HG03045 (cell line): Measurements from ENCODE around the gene ANKMY1.
A peak's percentile ranks its signal among the peaks of the same experiment; 100 is the strongest.
"Not testable (repeated sequence)": the region's sequence is repeated elsewhere in the genome, so short reads cannot be mapped to it uniquely, and the experiment has no call there.

Source experiments
- ATAC-seq: cut with Tn5 transposase; IDR thresholded peaks from one replicate; pipeline ENCODE4 v1.9.1; 2021; ENCODE audit warnings: mild to moderate bottlenecking, moderate library complexity; ENCODE audit not compliant: unreplicated experiment

The ANKMY1 gene

DNA sequence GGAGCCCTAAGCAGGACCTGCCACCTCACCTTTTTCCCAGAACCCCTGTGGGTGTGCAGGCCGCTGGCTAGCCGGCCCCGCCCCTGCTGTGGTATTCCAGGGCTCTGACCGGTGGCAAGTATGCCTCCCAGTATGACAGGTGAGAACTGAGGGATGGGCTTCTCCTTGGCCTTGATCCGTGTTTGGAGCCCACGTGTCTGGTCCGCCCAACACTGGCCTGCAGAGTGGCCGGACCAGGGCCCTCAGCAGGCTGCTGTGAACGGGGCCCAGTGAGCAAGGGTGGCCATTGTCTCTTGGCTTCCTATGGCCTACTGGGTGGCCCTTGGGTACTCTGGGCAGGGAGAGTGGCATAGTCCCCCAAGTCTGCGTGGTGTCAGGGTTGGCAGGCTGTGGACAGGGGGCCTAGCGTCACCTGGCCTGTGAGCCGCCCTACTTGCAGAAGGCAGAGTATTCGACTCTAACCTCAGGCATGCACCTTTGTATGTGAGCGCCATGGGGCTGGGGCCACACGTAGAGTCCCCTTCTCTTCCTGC lies 12.3 kb upstream of the ANKMY1 start:
- ATAC-seq = no peak

DNA sequence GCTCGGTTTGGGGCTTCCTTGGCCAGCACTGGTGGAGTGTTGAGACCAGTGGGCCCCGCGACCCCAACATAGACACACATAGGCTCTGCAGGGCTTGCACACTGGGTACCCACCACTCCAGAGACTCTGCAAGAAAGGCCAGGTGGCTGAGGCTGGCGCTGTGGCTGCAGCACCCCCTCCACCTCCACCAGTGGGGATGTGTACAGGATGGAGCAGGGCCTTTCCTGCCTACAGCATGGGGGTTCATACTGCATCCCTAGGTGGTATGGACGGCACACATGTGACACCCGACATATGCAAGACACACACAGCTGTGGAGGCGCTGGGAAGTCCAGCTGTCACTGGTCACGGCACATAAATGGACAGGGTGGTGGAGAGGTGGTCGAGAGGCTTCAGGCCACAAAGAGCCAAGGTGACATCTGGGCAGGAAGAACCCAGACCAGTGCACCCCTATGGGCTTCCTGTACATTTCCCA lies 11.8 kb upstream of the ANKMY1 start:
- no peak for ATAC-seq

DNA sequence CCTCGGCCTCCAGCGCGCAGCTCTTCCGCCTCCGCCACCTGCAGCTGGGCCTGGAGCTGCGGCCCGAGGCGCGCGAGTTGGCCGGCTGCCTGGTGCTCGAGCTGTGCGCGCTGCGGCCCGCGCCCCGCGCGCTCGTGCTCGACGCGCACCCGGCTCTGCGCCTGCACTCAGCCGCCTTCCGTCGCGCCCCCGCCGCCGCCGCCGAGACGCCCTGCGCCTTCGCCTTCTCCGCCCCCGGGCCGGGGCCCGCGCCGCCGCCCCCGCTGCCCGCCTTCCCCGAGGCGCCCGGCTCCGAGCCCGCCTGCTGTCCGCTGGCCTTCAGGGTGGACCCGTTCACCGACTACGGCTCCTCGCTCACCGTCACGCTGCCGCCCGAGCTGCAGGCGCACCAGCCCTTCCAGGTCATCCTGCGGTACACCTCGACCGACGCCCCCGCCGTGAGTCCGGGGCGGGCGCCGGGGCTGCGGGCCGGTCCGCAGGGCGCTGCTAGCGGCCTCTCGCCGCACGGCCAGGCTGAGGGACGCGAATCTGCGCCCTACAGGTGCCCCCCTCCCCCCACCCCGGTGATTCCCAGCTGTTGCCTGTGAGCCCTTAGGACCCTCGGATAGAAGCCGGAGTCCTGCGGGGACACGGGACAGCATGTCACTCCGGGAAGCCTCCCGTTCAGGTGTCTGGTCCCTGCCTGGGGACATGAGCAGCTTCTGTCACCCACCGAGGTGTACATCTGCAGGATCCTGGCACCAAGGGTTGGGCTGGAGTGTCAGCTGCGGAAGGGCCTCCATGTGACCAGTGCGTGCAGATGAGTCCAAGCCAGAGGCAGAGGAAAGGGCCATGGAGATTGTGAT lies 11.1 kb upstream of the ANKMY1 start:
- ATAC-seq = peak; percentile 18

DNA sequence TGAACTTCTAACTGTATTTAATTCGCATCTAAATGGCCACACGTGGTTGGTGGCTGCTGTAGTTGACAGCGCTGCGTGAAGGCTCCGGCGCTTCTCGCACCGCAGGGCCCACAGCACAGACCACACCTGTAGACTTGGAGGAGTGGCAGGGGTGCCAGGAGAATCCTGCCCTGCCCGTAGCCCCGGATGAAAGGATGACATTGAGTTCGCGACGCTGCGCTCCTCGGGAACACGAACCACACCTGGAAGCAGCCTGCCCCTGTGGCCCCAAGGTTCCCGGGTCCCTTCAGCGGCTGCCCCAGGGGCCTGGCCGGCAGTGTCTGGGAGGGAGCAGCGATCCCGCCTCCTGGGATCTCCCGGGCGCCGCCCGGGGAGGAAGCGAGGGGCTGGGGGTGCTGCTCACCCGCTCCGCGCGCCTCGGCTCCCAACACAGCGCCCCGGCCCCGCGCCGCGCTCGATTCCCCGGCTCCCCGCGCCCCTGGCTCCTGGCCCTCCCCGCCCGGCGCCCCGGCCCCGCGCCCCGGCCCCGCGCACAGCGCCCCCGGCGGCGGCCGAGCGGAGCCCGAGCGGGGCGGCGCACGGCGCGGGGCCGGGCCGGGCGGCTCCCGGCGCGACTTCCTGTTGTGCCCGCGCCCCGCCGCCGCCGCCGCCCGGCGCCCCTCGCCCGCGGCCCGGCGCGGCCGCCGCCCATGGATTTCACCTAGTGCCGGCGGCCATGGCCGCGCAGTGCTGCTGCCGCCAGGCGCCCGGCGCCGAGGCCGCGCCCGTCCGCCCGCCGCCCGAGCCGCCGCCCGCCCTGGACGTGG lies 10.3 kb upstream of the ANKMY1 start, which contains the start of gene RNPEPL1:
Gene RNPEPL1 (plus strand): TSS at position 613 of the 806 bp plus-strand sequence. CDS start 103 bp downstream, at position 716.
- ATAC-seq = peak; percentile 32

DNA sequence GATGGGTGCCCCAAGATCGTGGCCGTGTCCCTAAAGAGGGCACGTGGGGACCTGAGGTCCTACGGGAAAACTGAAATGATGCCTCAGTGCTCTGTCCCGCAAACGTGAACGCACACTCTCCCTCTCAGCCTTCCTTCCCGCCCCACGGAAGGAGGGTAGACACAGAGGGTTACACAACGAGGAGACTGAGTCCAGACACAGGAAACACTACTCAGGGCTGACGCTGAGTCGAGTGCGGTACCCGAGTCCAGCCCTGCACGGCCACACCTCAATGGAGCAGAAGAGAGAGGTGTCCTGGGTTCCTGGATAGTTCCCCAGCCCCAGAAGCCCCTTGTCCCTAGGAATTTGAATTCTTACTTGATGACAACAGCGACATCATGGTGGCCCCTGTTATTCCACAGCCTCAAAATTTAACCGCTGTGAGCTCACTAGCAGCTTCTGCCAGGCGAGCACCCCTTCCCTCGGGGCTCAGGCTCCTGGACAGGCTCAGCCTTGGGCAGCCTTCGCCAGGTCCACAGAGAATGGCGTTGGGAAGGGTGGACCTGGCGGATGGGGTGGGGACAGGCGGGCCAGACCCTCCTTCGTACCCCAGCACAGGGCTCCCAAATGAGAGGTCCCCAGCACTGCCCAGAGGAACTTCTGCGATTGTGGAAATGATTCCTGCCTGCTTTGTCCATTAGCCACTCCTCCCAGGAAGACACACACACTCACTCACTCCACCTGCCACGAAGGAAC lies 9.5 kb upstream of the ANKMY1 start:
- ATAC-seq = no peak

DNA sequence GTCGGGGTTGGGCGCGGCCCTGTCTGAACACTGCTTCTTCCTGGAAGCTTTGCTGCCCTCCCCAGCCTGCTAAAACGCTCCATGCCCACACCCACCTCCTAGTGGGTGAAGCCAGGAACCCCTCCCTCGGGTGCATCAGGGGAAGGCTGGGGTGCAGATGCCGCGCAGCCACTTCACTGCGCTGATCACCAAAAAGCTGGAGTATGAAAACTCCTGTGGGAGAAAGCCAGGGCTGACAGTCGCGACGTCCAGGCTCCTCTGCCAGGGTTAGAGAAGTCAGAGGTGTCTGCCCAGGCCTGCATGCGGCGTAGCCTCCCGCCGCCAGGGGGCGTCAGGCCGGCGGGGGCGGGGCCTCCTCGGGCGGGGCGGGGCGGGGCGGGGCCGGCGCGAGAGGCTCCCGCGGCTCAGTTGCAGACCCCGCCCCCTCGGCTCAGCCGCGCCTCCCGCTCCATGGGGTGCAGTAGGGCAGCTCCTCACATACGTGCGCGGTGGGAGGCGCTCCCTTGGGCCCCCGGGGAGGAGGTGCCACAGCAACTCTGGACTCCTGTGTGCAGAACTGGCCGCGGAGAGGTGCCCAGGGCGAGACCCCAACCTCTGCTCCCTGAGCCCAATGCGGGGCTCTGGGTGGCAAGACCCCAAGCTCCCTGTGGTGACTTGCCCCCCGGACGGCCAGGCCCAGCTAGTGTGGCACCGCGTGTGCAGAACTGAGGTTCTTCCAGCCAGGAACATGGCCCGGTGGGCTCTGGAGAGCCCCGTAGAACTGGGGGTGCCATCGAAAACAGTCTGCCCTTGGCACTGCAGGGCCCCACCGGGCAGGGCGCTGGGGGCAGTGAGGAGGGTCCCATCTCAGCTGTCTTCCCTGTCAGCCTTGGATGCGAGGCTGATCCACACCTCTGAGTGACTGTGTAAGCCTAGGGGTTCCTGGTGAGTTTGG lies 8.7 kb upstream of the ANKMY1 start:
- ATAC-seq = peak; percentile 47

DNA sequence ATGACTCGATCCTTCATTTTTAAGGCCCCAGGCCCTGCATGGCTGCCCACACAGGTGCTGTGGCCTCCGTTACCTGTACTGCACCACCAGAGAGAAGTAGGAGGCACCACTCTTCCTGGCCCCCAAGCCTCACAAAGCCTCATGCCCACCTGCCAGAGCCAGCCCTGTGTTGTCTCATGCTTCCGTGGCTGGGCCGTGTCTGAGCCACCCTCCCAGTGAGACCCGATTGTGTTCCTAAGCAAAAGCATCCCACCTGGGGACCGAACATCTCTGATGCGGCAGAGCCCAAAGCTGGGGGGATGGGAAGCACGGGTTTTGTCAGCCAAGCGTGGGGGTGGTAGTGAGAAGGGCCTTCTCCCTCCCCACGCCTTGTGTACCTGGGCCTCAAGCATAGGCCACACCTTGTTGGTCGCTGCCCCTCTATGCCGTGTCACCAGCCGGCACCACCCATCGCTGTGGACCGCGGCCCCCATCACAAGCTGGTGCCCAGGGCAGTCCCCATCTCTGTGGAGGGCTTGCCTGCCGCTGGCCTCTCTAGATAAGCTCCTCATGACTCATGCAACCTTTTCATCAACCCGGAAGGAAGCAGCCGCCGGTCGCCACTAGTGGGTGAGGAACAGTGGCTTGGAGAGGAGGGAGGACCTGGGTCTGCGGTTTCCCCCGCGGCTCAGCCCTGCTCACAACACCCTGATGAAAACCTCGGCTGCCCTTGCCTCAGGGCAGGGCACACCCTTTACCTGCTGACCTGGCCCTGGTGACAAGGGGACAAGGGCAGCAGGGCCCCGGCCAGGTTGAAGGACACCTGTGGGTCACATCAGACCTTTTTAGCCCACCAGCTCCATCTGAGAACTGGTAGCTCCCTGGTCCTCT lies 7.8 kb upstream of the ANKMY1 start:
- peak; percentile 35 for ATAC-seq

DNA sequence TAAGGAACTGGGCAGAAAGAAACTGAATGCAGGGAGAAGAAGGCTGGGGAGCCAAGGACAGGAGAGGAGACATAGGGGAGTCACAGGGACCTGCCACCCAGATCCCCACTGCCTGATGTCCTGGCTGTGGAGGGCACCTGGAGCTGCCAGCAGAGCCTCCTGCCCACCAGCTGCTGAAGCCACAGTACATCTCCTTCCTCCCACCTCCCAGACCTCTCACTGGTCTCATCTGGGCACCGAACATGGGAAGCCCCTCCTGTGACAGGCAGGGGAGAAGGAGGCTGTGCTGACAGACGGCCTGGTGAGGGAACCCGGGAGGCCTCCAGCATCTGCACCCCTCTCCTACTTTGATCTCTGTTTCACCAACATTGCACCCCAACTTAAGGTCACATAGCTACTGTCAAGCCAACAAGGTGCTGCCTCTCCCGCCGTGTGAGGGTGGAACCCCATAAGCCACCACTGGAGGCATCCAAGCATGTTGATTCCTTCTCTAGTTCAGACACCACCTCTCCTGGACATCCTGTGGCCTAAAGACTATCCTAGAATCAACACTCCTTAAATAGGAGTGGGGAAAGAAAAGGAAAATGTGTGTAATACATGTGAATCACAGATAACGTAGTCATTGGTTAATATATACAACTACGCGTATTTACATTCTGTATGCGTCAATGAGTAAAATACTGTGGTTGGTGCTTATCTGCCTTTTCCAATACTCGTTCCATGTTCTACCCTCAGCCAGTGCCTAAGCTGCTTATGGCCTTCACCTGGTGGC lies 7.0 kb upstream of the ANKMY1 start:
- ATAC-seq = no peak

DNA sequence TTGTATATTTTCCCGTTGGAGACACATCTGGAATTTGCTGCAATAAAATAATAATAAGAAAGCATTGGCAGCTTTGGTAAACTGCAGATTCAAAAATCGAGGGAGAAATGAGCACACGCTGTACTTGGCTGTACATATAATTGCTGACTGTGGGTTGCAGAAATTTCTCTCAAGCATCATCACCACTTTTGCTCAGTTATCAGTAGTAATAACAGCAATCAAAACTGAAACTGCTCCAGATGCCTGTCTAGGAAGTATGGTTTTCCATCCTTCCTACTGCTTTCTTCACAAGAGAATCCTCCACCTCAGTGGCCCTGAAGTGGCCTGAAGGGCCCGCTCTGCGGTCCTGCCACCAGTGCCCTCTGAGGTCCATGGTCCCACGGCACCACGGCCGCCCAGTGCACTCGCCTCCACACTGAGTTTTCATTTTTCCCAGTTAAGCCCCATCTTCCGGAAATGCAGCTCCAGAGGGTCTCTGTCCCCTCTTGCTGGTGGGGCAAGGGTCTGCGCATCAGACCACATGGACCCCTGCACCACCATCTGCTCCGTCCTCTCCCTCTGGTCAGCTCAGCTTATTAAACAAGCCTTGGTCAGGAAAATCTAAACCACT lies 6.3 kb upstream of the ANKMY1 start:
- no peak for ATAC-seq

DNA sequence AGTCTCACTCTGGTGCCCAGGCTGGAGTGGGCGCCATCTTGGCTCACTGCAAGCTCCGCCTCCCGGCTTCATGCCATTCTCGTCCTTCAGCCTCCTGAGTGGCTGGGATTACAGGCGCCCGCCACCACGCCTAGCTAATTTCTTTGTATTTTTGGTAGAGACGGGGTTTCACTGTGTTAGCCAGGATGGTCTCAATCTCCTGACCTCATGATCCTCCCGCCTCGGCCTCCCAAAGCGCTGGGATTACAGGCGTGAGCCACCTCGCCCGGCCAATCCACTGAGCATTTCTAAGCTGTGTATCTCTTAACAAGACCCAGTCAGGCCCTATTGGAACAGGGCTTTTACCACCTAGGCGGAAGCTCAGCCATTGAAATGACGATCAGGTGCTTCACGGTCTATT lies 5.4 kb upstream of the ANKMY1 start:
- not testable (repeated sequence) for ATAC-seq

DNA sequence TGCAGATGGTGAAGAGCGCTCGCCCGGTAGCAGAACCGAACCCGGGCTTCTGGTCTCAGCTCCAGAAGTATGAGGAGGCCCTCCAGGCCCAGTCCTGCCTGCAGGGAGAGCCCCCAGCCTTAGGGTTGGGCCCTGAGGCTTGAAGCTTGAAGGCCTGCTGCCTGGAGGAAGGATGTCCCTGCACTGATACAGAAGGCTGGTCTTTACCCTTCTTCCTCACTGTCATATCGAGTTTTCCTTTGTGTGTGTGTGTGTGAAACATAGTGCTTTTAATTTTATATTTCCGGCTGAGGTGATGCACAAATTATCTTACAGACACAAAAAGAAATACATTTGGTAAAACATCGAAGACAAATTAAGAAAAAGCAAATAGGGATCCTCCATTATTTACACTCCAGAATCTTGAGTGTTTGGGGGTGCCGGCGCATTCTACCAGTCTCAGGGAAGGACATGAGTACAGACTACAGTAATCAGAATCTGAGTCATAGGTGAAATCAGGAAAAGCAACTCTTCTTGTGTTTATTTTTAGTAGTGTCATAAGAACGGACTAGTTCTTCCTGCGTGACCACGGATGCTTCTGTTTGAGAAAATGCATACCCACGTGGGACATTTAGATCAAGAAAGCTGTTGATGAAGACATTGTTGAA lies 3.7 kb upstream of the ANKMY1 start:
- ATAC-seq = peak; percentile 3

DNA sequence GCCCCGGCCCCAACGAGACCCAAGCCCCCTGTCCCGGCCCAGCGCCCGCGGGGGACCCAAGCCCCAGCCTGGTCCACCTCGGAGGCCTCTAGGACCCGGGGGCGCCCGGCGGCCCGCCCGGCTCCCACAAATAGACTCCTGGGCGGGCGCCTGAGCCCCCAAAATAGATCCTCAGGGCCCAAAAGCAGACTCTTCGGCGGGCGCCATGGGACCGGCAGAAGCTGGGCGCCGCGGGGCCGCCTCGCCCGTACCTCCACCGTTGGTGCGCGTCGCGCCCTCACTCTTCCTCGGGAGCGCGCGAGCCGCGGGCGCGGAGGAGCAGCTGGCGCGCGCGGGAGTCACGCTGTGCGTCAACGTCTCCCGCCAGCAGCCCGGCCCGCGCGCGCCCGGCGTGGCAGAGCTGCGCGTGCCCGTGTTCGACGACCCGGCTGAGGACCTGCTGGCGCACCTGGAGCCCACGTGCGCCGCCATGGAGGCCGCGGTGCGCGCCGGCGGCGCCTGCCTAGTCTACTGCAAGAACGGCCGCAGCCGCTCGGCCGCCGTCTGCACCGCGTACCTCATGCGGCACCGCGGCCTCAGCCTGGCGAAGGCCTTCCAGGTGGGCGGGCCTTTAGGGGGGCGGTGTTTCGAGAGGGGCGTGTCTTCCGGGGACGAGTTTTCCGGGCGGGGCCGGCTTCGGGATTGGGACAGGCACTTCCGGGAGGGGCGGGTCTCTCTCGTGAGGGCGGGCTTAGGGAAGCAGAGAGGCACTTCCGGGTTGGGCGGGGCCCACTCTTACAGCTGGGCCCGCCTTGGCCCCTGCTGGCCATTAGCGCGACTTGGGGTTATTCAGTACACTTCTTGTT lies 2.9 kb upstream of the ANKMY1 start:
- peak; percentile 60 for ATAC-seq

DNA sequence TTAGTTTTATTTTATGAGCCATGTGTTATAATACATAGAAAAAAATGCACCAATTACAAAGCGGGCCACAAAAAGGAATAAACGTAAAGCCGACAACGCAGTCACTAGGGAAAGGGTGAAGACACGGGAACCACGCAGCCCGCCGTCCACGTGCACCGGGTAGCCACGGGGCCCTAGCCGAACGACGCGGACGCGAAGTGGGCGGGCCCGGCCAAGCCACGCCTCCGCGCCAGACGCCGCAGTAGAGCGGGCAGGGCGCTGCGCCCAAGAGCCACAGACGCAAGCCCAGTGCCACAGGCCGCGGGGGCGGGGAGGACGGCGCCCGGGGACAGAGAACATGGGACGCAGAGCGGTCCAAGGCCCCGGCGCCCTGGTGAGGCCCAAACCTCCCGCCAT lies 2.3 kb upstream of the ANKMY1 start, which contains the start of gene DUSP28:
Gene DUSP28 (plus strand): TSS at position 274 of the 396 bp plus-strand sequence. CDS start 328 bp downstream, outside the sequence.
- peak; percentile 54 for ATAC-seq

DNA sequence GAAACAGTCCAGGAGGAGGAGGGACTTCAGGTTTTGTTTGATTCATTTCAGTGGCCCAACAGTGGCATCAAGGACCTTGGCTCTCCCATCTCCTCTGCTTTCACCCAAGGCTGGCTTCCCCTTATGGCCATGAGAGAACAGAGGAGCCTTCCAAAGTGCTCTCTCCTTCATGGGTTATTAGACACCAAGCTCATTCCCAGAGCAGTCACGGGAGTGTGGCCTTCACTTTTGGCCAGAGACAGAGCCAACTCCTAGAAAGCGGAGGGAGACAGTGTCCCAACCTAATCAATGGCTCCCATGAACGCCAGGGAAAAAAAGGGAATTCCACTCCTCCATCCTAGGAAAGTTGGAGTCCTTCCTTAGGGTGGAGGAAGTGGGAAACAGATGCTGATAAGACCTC lies 1.5 kb upstream of the ANKMY1 start:
- ATAC-seq = no peak

DNA sequence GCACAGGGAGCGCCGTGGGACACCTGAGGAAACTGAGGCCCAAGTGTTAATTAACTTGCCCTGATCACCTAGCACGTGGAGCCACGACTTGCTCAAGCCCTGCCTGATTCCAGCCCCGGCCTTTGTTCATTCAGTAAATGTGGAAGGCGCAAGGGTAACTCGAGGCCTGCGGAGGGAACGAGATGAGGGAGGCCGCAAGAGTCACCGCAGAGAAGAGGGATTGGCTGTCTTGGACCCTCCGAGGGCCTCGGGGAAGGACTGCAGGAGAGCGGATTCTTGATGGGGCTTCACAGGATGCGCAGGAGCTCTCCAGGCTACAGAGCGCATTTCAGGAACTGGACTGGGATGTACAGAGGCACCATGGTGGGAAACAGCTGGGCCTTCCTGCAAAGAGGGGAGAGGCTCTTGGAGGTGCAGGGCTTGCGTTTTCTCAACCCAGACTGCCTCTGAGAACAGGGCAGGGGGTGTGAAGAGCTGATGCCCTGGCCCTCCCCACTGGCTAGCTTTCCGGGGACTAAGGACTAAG lies 511 bp upstream of the ANKMY1 start:
- no peak for ATAC-seq
